Cardiac fibroblast (primary cell): Measurements from ENCODE around the gene EVA1B.

Source experiments
- DNase-seq, 2 donors: peaks; one replicate each; pipeline versions ENCODE4 v3.0.0 to v3.0.0-alpha.2; 2010; ENCODE audit warnings: low read depth in 2 of 2
- H3K4me3 ChIP-seq, 2 donors: replicated peaks in 1 of 2; 1 replicate in 1 of 2; 2 replicates in 1 of 2; pipeline ENCODE4 v1.5.1; 2011; ENCODE audit warnings: low read depth in 2 of 2, low read length in 2 of 2, mild to moderate bottlenecking in 2 of 2, moderate library complexity in 1 of 2
- CTCF ChIP-seq: IDR thresholded peaks from one replicate; pipeline ENCODE4 v1.5.1; 2011; ENCODE audit warnings: low read depth, mild to moderate bottlenecking, low read length, inconsistent platforms

Gene EVA1B

GRCh38 chr1:36273024-36273423 is 50.4 kb downstream of the EVA1B start:
- no peak for TF ChIP-seq CTCF
- no peak overlapping the region for H3K4me3 ChIP-seq
- peak in 1 of 2 donors; percentile 49 for DNase-seq
